CMK (cell line): Measurements from ENCODE around the gene LAMB1.

Experiments used
- DNase-seq: peaks from one replicate; pipeline ENCODE4 v3.0.0-alpha.2; 2010; ENCODE audit warnings: low read depth

Gene LAMB1

DNA sequence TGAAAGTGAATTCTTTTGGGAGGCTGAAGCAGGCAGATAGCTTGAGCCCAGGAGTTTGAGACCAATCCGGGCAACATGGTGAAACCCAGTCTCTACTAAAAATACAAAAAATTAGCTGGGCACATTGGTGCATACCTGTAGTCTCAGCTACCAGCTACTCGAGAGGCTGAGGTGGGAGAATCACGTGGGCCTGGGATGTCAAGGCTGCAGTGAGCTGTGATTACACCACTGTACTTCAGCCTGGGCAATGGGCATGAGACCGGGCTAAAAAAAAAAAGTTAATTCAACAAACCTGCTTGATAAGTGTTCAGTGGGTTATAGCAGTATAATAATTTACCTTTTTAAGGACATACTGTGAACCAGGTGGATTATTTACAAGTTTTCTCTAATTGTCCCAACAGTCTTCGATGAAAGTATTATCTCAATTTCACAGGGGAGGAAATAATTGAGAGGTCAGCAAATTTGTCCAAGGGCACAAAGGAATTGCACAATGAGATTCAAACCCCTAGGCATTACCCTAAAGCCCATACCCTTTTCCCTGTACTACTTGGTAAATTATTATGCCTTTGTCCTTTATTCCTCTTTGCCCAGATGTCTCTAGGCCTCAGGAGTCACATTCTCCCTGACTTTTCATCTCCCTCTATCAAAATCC, 125.1 kb downstream of the LAMB1 start:
- DNase-seq, result no peak

DNA sequence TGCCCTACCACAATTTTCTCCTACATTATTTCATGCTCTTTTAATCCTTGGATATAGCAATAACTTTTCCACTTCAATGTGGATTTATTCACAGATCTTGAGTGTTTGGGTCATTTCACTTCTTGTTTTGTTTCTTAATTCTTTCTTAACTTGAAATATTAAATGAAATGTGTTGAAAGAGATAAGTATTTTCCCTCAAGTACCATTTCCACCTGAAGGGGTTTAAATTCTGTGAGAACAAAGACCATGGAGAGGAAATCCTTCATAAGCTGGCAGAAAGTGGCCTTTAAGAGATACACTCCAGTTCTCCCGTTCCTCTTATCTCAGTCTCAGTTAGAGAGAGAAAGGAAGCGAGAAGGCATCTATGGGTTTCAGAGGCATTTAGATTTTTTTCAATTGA, 126.0 kb downstream of the LAMB1 start:
- DNase-seq, result no peak

DNA sequence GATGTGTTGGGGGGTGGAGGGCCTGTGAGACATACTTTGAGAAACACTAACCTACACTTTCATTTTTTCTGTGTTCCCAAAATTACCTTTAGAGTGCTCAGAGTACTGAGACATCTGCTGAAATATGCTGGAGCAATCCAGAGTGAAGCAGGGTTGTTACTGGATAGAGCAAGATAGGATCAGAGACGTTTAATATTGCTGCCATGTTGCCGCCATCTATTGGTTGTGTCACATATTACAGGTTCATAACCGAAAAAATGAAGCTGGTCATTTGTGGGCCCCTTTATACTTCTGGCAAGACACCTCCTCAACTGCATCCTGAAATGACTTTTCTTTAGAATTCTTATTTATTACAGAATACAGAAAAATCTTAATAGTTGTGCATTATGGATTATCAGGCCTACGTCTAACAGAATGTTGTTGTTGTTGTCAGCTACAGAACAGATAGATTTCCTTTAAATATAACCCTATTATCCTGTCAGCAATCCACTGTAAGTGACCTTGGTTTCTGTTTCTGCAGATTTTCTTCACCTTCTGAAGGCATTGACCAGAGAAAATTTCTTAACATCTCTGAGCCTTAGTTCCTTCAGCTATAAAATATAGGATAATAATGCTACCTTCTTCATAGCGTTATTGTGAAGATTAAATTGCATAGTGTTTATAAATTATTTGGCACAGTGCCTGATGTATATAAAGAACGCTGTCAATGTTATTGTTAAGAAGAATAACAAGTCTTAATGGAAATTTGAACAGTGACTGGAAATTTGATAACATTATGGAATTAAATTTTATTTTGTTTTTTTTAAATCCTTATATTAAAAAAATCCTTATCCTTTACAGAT, 128.1 kb downstream of the LAMB1 start:
- no peak for DNase-seq

DNA sequence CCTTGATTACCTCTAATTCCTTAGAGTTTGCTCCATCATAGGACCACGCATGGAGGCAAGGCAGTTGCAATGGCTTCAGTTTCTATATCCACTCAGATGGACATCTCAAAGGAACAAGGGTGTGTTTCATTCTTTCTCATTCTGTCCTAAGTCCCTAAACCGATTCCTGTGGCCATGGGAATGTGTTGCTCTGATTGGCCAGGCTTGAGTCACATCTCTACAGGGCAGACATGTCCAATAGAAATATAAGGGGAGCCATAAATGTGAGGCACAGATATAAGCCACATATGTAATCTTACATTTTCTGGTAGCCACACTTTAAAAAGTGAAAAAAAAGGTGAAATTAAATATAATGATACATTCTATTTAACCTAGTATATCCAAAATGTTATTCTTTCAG, 128.8 kb downstream of the LAMB1 start:
- DNase-seq, result no peak
